Spleen (tissue), 11 donors: Measurements from ENCODE around the gene FAF1. TPM values are rescaled to one million over a fixed set of nuclear protein-coding genes. Genes with fewer than 3 reads are reported as not detected.

Source experiments
- DNase-seq: peaks from one replicate; pipeline ENCODE4 v3.0.0-alpha.2; 2020
- H3K27ac ChIP-seq, 8 donors: fragments of 200-600 bp; sonication (generic) in 7 of 8; 1 replicate in 4 of 8; 2 replicates in 4 of 8; pipeline versions ENCODE4 v1.5.0 to v1.8.0; 2016 to 2021; ENCODE audit warnings: inconsistent platforms in 4 of 8, mild to moderate bottlenecking in 4 of 8, moderate library complexity in 1 of 8
- H3K27me3 ChIP-seq, 7 donors: fragments of 200-600 bp; sonication (generic) in 6 of 7; replicated peaks in 1 of 7; 1 replicate in 4 of 7; 2 replicates in 3 of 7; pipeline versions ENCODE4 v1.5.0 to v1.8.0; 2016 to 2021; ENCODE audit warnings: inconsistent platforms in 3 of 7, mild to moderate bottlenecking in 1 of 7
- H3K36me3 ChIP-seq, 6 donors: fragments of 200-600 bp; sonication (generic) in 5 of 6; 1 replicate in 4 of 6; 2 replicates in 2 of 6; pipeline versions ENCODE4 v1.5.0 to v1.8.0; 2016 to 2021; ENCODE audit warnings: inconsistent platforms in 2 of 6
- H3K4me1 ChIP-seq, 6 donors: fragments of 200-600 bp; sonication (generic) in 5 of 6; 1 replicate in 3 of 6; 2 replicates in 3 of 6; pipeline versions ENCODE4 v1.5.0 to v1.8.0; 2016 to 2021; ENCODE audit warnings: inconsistent platforms in 3 of 6
- H3K4me3 ChIP-seq, 8 donors: fragments of 200-600 bp; sonication (generic) in 7 of 8; 1 replicate in 4 of 8; 2 replicates in 4 of 8; pipeline versions ENCODE4 v1.5.0 to v1.8.0; 2016 to 2021; ENCODE audit warnings: inconsistent platforms in 4 of 8, mild to moderate bottlenecking in 4 of 8, moderate library complexity in 2 of 8
- H3K9me3 ChIP-seq, 8 donors: fragments of 200-600 bp; sonication (generic) in 7 of 8; 1 replicate in 4 of 8; 2 replicates in 4 of 8; pipeline versions ENCODE4 v1.5.0 to v1.8.0; 2016 to 2021; ENCODE audit warnings: inconsistent platforms in 4 of 8
- POLR2A ChIP-seq, 3 donors: fragments of 450-650 bp; IDR thresholded peaks; one replicate each; pipeline ENCODE4 v1.5.1; 2017; ENCODE audit warnings: antibody characterized with exemption in 3 of 3, mild to moderate bottlenecking in 1 of 3
- POLR2AphosphoS5 ChIP-seq, 3 donors: sonication (generic); formaldehyde crosslinking; IDR thresholded peaks; one replicate each; pipeline ENCODE4 v1.5.1; 2017; ENCODE audit warnings: antibody characterized with exemption in 3 of 3
- WGBS, 5 donors: extraction: QIAGEN DNeasy Blood & Tissue Kit in 3 of 5; methylation state at CpG; one replicate each; pipeline versions ENCODE4 v1.1.5 to v1.1.7; 2013 to 2018; 5-methylcytosine and 5-hydroxymethylcytosine counted together
- intact Hi-C: fragments of 100-400 bp; cut with DNase I; formaldehyde crosslinking; loops from one replicate; pipeline ENCODE4 v1.15.0; 2023; ENCODE audit warnings: low total_unique reads
- polyA plus RNA-seq, 3 donors: library from polyadenylated mRNA; stranded (reverse); fragments of 200-250 nt; gene quantifications; one replicate each; pipeline ENCODE4 v1.2.1, GENCODE V29; 2013
- total RNA-seq, 7 donors: library from RNA; depleted of rRNA in 3 of 7; stranded (reverse); fragments of >200 nt in 3 of 7; fragmentation: NEBNext Ultra II Directional in 4 of 7; extraction: Animal tissue kit (Norgen Biotek cat#: 25700) in 4 of 7; gene quantifications; one replicate each; pipeline versions ENCODE4 v1.1.0 to v1.2.1, GENCODE V29; 2016 to 2021
- TF ChIP-seq, protein P1 (sequence below), 11 experiments: fragments of 200-600 bp in 7 of 11; fragments of 450-650 bp in 4 of 11; sonication (generic) in 4 of 11; IDR thresholded peaks in 8 of 11; conservative IDR thresholded peaks in 3 of 11; 1 replicate in 7 of 11; 2 replicates in 4 of 11; pipeline versions ENCODE4 v1.4.0 to v1.8.0; 2016 to 2021; ENCODE audit warnings: antibody characterized with exemption in 11 of 11, inconsistent platforms in 4 of 11, mild to moderate bottlenecking in 1 of 11
- donor health status: healthy with polysubstance abuse.
- donor health status: DM: no; HTN: no; CAD: no; lungs with moderate emphysema.
- donor health status: DM: no; HTN: no; CAD: no.
- donor health status: Bipolar disorder and iron deficiency.
- donor health status: healthy.
- donor health status: DM: no; HTN: no; CAD: no.
- donor health status: DM: yes; HTN: yes; CAD: no.

The FAF1 gene
- total and polyA plus RNA-seq, 10 donors: 16.7 to 58.7 (median 40.0) TPM

DNA sequence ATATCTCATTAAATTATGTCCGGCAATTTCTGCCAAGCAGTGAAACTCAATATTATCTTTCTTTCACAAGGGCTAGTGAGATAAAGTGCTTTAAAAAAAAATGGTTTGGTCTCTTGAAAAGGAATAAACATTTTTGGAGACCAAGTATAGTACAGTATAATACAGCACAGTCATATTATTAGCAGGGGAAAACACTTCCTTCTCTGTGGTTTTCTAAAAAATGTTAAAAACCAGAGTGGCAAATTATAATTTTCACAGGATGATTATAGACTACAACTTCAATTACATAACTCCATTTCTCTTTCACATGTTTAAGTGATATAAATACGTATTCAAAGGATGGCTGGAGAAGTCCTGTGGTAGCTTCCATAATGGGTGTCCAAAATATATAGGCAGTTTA, 366.6 kb downstream of the FAF1 start:
- Histone ChIP-seq H3K4me3 (no peak overlapping the region), H3K27me3 (no peaks in the 10 kb centered on the region), H3K4me1 (no peaks in the 10 kb centered on the region), H3K9me3 (no peaks in the 10 kb centered on the region), H3K27ac (no peak overlapping the region), H3K36me3 (peaks cover 0 to 67% (median 10%) of the 10 kb centered on the region in 6 donors)
- WGBS, 5 donors: 60 to 82% (median 69%) methylated on average over 2 of the region's 2 CpGs
- TF ChIP-seq POLR2AphosphoS5 (IDR thresholded peaks at IDR 0.05): no peak
- TF ChIP-seq POLR2A (IDR thresholded peaks at IDR 0.05): no peak
- TF ChIP-seq, protein P1, sequence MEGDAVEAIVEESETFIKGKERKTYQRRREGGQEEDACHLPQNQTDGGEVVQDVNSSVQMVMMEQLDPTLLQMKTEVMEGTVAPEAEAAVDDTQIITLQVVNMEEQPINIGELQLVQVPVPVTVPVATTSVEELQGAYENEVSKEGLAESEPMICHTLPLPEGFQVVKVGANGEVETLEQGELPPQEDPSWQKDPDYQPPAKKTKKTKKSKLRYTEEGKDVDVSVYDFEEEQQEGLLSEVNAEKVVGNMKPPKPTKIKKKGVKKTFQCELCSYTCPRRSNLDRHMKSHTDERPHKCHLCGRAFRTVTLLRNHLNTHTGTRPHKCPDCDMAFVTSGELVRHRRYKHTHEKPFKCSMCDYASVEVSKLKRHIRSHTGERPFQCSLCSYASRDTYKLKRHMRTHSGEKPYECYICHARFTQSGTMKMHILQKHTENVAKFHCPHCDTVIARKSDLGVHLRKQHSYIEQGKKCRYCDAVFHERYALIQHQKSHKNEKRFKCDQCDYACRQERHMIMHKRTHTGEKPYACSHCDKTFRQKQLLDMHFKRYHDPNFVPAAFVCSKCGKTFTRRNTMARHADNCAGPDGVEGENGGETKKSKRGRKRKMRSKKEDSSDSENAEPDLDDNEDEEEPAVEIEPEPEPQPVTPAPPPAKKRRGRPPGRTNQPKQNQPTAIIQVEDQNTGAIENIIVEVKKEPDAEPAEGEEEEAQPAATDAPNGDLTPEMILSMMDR (IDR thresholded peaks at IDR 0.05 in 8 of 11, conservative IDR thresholded peaks at IDR 0.05 in 3 of 11): no peak
- intact Hi-C loops: no loop called here
- no peak for DNase-seq

DNA sequence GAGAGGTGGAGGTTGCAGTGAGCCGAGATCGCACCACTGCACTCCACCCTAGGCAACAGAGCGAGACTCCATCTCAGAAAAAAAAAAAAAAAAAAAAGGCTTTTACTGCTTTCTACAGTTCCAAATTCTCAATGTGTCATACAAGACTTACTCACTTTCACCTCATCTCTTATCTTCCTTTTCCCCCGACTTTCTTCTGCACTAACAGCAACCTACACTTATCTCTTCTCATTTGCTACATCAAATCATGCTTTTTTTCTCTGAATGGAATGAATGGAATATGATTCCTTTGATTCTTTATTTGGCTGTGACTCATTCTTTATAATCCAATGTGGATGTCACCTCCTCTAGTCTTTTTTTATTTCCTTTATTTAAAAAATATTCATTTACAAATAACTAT, 368.5 kb downstream of the FAF1 start:
- TF ChIP-seq POLR2A (IDR thresholded peaks at IDR 0.05): no peak
- TF ChIP-seq, protein P1 (IDR thresholded peaks at IDR 0.05 in 8 of 11, conservative IDR thresholded peaks at IDR 0.05 in 3 of 11): no peak
- no peak for TF ChIP-seq POLR2AphosphoS5 (IDR thresholded peaks at IDR 0.05)
- no peaks in the 10 kb centered on the region for H3K27me3 ChIP-seq
- intact Hi-C loops: no loop called here

DNA sequence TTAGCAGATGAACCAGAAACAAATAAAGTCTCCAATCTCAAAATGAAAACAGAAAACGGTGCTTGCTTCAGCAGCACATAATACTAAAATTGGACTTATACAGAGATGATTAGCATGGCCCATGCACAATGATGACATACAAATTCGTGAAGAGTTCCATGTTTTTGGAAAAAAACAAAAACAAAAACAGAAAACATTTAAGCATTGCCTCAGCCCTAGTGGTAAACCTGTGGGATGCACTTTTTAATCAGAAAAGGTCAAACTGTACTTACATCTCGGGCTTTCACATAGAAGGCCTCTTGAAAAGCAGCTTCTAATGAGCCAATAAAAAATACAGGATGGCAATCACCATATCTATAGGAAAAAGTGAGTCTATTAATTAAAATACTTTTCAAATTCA, 377.7 kb downstream of the FAF1 start:
- H3K36me3 ChIP-seq: peaks cover 0 to 51% (median 9%) of the 10 kb centered on the region in 6 donors
- no peak overlapping the region for H3K4me3 ChIP-seq
- WGBS, 5 donors: 85 to 96% (median 94%) methylated on average over 3 of the region's 3 CpGs
- H3K4me1 ChIP-seq: no peaks in the 10 kb centered on the region
- H3K27ac ChIP-seq: no peak overlapping the region
- no peak for DNase-seq
- H3K27me3 ChIP-seq: no peaks in the 10 kb centered on the region
- TF ChIP-seq POLR2A (IDR thresholded peaks at IDR 0.05) (no peak), POLR2AphosphoS5 (IDR thresholded peaks at IDR 0.05) (no peak)
- TF ChIP-seq, protein P1 (IDR thresholded peaks at IDR 0.05 in 8 of 11, conservative IDR thresholded peaks at IDR 0.05 in 3 of 11): no peak
- no peaks in the 10 kb centered on the region for H3K9me3 ChIP-seq
- intact Hi-C loops: no loop called here

More for the DNA sequence above, 368.5 kb downstream of the FAF1 start:
- 96 to 98% (median 97%) methylated on average over 4 of the region's 4 CpGs for WGBS, 5 donors
- Histone ChIP-seq H3K4me3 (no peak overlapping the region), H3K27ac (no peak overlapping the region), H3K9me3 (no peaks in the 10 kb centered on the region), H3K36me3 (peaks cover 0 to 76% (median 11%) of the 10 kb centered on the region in 6 donors), H3K4me1 (no peaks in the 10 kb centered on the region)
- DNase-seq: no peak

DNA sequence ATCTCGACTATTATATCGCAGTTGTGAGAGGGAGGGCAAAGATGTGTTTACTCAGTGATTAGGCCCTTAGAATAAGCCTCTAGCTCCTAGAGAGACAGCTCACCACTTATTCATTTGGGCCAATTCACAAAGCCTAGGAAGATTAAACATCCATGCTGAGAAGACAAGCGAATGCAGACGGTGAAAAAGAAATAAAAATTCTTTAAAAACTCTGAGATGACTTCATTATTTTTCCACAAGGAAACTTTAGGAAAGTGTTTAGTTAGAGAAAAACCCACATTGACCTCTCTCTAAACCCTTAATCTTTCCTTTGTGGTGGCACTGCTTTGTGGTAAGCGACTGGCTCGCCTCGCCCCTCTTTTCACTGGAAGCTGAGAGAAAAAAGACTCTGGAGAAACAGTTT, 390.0 kb downstream of the FAF1 start:
- Histone ChIP-seq H3K4me3 (no peak overlapping the region), H3K27me3 (no peaks in the 10 kb centered on the region), H3K9me3 (no peaks in the 10 kb centered on the region), H3K36me3 (peaks cover 0 to 62% (median 9%) of the 10 kb centered on the region in 6 donors), H3K27ac (no peak overlapping the region), H3K4me1 (no peaks in the 10 kb centered on the region)
- intact Hi-C loops: no loop called here
- no peak for TF ChIP-seq POLR2A (IDR thresholded peaks at IDR 0.05)
- TF ChIP-seq, protein P1 (IDR thresholded peaks at IDR 0.05 in 8 of 11, conservative IDR thresholded peaks at IDR 0.05 in 3 of 11): no peak
- no peak for TF ChIP-seq POLR2AphosphoS5 (IDR thresholded peaks at IDR 0.05)
- WGBS, 5 donors: 90 to 97% (median 95%) methylated on average over 7 of the region's 7 CpGs
- DNase-seq: no peak
